Coronary artery (tissue), 2 donors: ENCODE data around the gene WLS.
"Not testable (repeated sequence)": the region's sequence is repeated elsewhere in the genome, so short reads cannot be mapped to it uniquely, and the experiment has no call there.

Source experiments
- DNase-seq: peaks from one replicate; pipeline ENCODE4 v3.0.0-alpha.2; 2017; ENCODE audit warnings: low spot score
- H3K27ac ChIP-seq, 2 donors: fragments of 200-600 bp; sonication (generic); one replicate each; pipeline ENCODE4 v1.5.1; 2016 to 2019
- H3K4me3 ChIP-seq: fragments of 200-600 bp; sonication (generic); 2 replicates; pipeline ENCODE4 v1.5.1; 2016; ENCODE audit warnings: mild to moderate bottlenecking, moderate library complexity
- CTCF ChIP-seq: fragments of 200-600 bp; sonication (generic); IDR thresholded peaks from one replicate; pipeline ENCODE4 v1.5.1; 2019; ENCODE audit warnings: antibody characterized with exemption

The WLS gene

GRCh38 chr1:68166348-68166747 lies 66.0 kb downstream of the WLS start:
- DNase-seq: no peak
- Histone ChIP-seq H3K4me3 (no peak overlapping the region), H3K27ac (no peak overlapping the region)
- TF ChIP-seq CTCF: no peak

- TF ChIP-seq CTCF: no peak
- Histone ChIP-seq H3K4me3 (no peak overlapping the region), H3K27ac (no peak overlapping the region)
- no peak for DNase-seq
These were observed 66.7 kb downstream of the WLS start for GRCh38 chr1:68165665-68166064.

- Histone ChIP-seq H3K27ac (no peak overlapping the region), H3K4me3 (no peak overlapping the region)
- no peak for TF ChIP-seq CTCF
- DNase-seq: no peak
These were observed 67.4 kb downstream of the WLS start for GRCh38 chr1:68164918-68165317.

- no peak for TF ChIP-seq CTCF
- Histone ChIP-seq H3K4me3 (no peak overlapping the region), H3K27ac (no peak overlapping the region)
- no peak for DNase-seq
These were observed 69.1 kb downstream of the WLS start for GRCh38 chr1:68163220-68163619.

GRCh38 chr1:68162761-68163160 lies 69.6 kb downstream of the WLS start:
- Histone ChIP-seq H3K27ac (no peak overlapping the region), H3K4me3 (no peak overlapping the region)
- no peak for TF ChIP-seq CTCF
- DNase-seq: no peak

- not testable (repeated sequence) for H3K4me3 ChIP-seq, DNase-seq, H3K27ac ChIP-seq
These were observed 70.7 kb downstream of the WLS start for GRCh38 chr1:68161672-68162071.

- H3K4me3 ChIP-seq, DNase-seq, H3K27ac ChIP-seq: not testable (repeated sequence)
These were observed 71.4 kb downstream of the WLS start for GRCh38 chr1:68160935-68161334.

GRCh38 chr1:68160021-68160420 lies 72.3 kb downstream of the WLS start:
- DNase-seq: no peak
- H3K4me3 ChIP-seq: no peak overlapping the region
- H3K27ac ChIP-seq: no peak overlapping the region
- TF ChIP-seq CTCF: no peak
